Mucosa of descending colon (tissue), 3 donors: ENCODE data around the gene FAM228A. TPM values are rescaled to one million over a fixed set of nuclear protein-coding genes. Genes with fewer than 3 reads are reported as not detected.

Source experiments
- ATAC-seq: fragments of 200-7000 bp; cut with Tn5 transposase; one replicate; pipeline ENCODE4 v1.9.1; 2020; ENCODE audit warnings: mild to moderate bottlenecking, moderate library complexity
- DNase-seq, 3 donors: peaks; one replicate each; pipeline ENCODE4 v3.0.0-alpha.2; 2020
- H3K36me3 ChIP-seq: fragments of 200-600 bp; one replicate; pipeline ENCODE4 v1.8.0; 2021; ENCODE audit warnings: low read depth, mild to moderate bottlenecking
- H3K4me1 ChIP-seq: fragments of 200-600 bp; one replicate; pipeline ENCODE4 v1.8.0; 2021; ENCODE audit warnings: low read depth, mild to moderate bottlenecking
- H3K4me3 ChIP-seq: fragments of 200-600 bp; one replicate; pipeline ENCODE4 v1.8.0; 2021; ENCODE audit warnings: mild to moderate bottlenecking
- H3K9me3 ChIP-seq: fragments of 200-600 bp; one replicate; pipeline ENCODE4 v1.8.0; 2021; ENCODE audit warnings: mild to moderate bottlenecking
- CTCF ChIP-seq: fragments of 200-600 bp; IDR thresholded peaks from one replicate; pipeline ENCODE4 v1.8.0; 2022; ENCODE audit warnings: antibody characterized with exemption, mild to moderate bottlenecking
- intact Hi-C, 2 donors: fragments of 100-400 bp; cut with DNase I in 1 of 2; cut with micrococcal nuclease in 1 of 2; formaldehyde crosslinking; loops; one replicate each; pipeline versions ENCODE4 v1.11.0 to v1.11.1; 2022; cut with DNase I, micrococcal nuclease
- total RNA-seq, 3 donors: library from RNA; stranded (reverse); fragmentation: NEBNext Ultra II Directional in 2 of 3; extraction: Animal tissue kit (Norgen Biotek cat#: 25700) in 2 of 3; gene quantifications; one replicate each; pipeline versions ENCODE4 v1.2.1 to v1.2.4, GENCODE V29; 2021 to 2023
- donor health status: DM: no; HTN: no; CAD: no; lungs with moderate emphysema.
- donor health status: DM: no; HTN: no; CAD: no.
- donor health status: DM: no; HTN: yes; CAD: no.

The FAM228A gene
- total RNA-seq, 3 donors from 2014 or later: 3.3 TPM; not detected in 2

- no peak overlapping the region for H3K4me3 ChIP-seq
- H3K4me1 ChIP-seq: no peaks in the 10 kb centered on the region
- ATAC-seq: no peak
- intact Hi-C loops: no loop called here
- no peaks in the 10 kb centered on the region for H3K9me3 ChIP-seq
- DNase-seq: no peak
- H3K36me3 ChIP-seq: no peaks in the 10 kb centered on the region
- TF ChIP-seq CTCF: no peak
Measured at GRCh38 chr2:24179683-24180082, 4.8 kb downstream of the FAM228A start.

- intact Hi-C loops: no loop called here
- H3K9me3 ChIP-seq: no peaks in the 10 kb centered on the region
- H3K4me3 ChIP-seq: no peak overlapping the region
- ATAC-seq (no peak), DNase-seq (no peak)
- TF ChIP-seq CTCF: no peak
- H3K36me3 ChIP-seq: no peaks in the 10 kb centered on the region
- H3K4me1 ChIP-seq: no peaks in the 10 kb centered on the region
Measured at GRCh38 chr2:24181849-24182248, 7.0 kb downstream of the FAM228A start.

- TF ChIP-seq CTCF: no peak
- no peak for DNase-seq
- Histone ChIP-seq H3K9me3 (no peaks in the 10 kb centered on the region), H3K36me3 (no peaks in the 10 kb centered on the region), H3K4me3 (no peak overlapping the region), H3K4me1 (no peaks in the 10 kb centered on the region)
- ATAC-seq: no peak
- intact Hi-C loops: no loop called here
Measured at GRCh38 chr2:24182507-24182906, 7.7 kb downstream of the FAM228A start.

- DNase-seq (no peak), ATAC-seq (no peak)
- Histone ChIP-seq H3K4me3 (no peak overlapping the region), H3K4me1 (no peaks in the 10 kb centered on the region), H3K9me3 (no peaks in the 10 kb centered on the region), H3K36me3 (no peaks in the 10 kb centered on the region)
- intact Hi-C loops: no loop called here
- TF ChIP-seq CTCF: no peak
Measured at GRCh38 chr2:24183366-24184069, 8.7 kb downstream of the FAM228A start.

- Histone ChIP-seq H3K4me1 (no peaks in the 10 kb centered on the region), H3K9me3 (no peaks in the 10 kb centered on the region), H3K36me3 (no peaks in the 10 kb centered on the region), H3K4me3 (no peak overlapping the region)
- intact Hi-C loops: no loop called here
- DNase-seq (no peak), ATAC-seq (no peak)
- no peak for TF ChIP-seq CTCF
Measured at GRCh38 chr2:24189551-24189950, 14.7 kb downstream of the FAM228A start.

- ATAC-seq: no peak
- intact Hi-C loops: no loop called here
- TF ChIP-seq CTCF: no peak
- Histone ChIP-seq H3K4me1 (no peaks in the 10 kb centered on the region), H3K4me3 (no peak overlapping the region), H3K9me3 (no peaks in the 10 kb centered on the region), H3K36me3 (no peaks in the 10 kb centered on the region)
- DNase-seq: no peak
Measured at GRCh38 chr2:24190503-24190902, 15.7 kb downstream of the FAM228A start.
